ENCODE results near the gene MT1G. TPM values are rescaled to one million over a fixed set of nuclear protein-coding genes. Genes with fewer than 3 reads are reported as not detected.
A peak's percentile ranks its signal among the peaks of the same experiment; 100 is the strongest.

MT1G gene
- polyA plus RNA-seq, 1 experiment, result not detected

GRCh38 chr16:56637814-56638750 is 29.8 kb downstream of the MT1G start, which contains the start of gene MT1A:
Gene MT1A, plus strand, starts transcription at chr16:56638666. Its CDS starts 73 bp downstream, at chr16:56638739.
- H3K27me3 ChIP-seq (ENCODE audit: control insufficient read depth, insufficient read depth, low read length), result peaks cover 83% of the 10 kb centered on the region
- CTCF ChIA-PET, result no interaction called here

GRCh38 chr16:56636616-56637413 is 31.1 kb downstream of the MT1G start:
- Histone ChIP-seq H3K9me3 (ENCODE audit: control insufficient read depth, insufficient read depth, low read length) (no peaks in the 10 kb centered on the region; the same call in 1 of the 2 replicates), H3K27me3 (ENCODE audit: control insufficient read depth, insufficient read depth, low read length) (peaks cover 87% of the 10 kb centered on the region), H3K4me3 (ENCODE audit: low read depth, low read length) (no peak overlapping the region), H3K27ac (ENCODE audit: low read depth, low read length) (no peak overlapping the region)
- ChIA-PET CTCF (interaction anchor here (0.5 kb wide), 1 partner anchor 478 kb away, joined by 3 read pairs; no protein-coding TSS in a partner anchor), POLR2A (interaction anchor here (3.3 kb wide), 1 partner anchor 11 kb away, joined by 12 read pairs; the partner anchor contains the start of gene MT1E)
- DNase-seq (ENCODE audit: low read depth, low spot score), result no peak
- TF ChIP-seq CTCF (IDR thresholded peaks at IDR 0.05; ENCODE audit: low read depth, low read length), result no peak

More at GRCh38 chr16:56637814-56638750, 29.8 kb downstream of the MT1G start, which contains the start of gene MT1A:
- POLR2A ChIA-PET, result no interaction called here
- Histone ChIP-seq H3K4me3 (ENCODE audit: low read depth, low read length) (peak within 1 kb of the TSS; percentile 59), H3K27ac (ENCODE audit: low read depth, low read length) (no peak within 1 kb of the TSS), H3K9me3 (ENCODE audit: control insufficient read depth, insufficient read depth, low read length) (no peaks in the 10 kb centered on the region; the same call in 1 of the 2 replicates)
- DNase-seq (ENCODE audit: low read depth, low spot score), result no peak
- no peak for TF ChIP-seq CTCF (IDR thresholded peaks at IDR 0.05; ENCODE audit: low read depth, low read length)

- peaks cover 80% of the 10 kb centered on the region for H3K27me3 ChIP-seq (ENCODE audit: control insufficient read depth, insufficient read depth, low read length)
- no peak for DNase-seq (ENCODE audit: low read depth, low spot score)
- ChIA-PET CTCF (no interaction called here), POLR2A (interaction anchor here (3.3 kb wide), 1 partner anchor 10 kb away, joined by 12 read pairs; the partner anchor contains the start of gene MT1E)
- no peak for TF ChIP-seq CTCF (IDR thresholded peaks at IDR 0.05; ENCODE audit: low read depth, low read length)
- H3K4me3 ChIP-seq (ENCODE audit: low read depth, low read length), result peak overlapping the region; percentile 38; the same call in 1 of the 2 replicates
- no peaks in the 10 kb centered on the region; the same call in 1 of the 2 replicates for H3K9me3 ChIP-seq (ENCODE audit: control insufficient read depth, insufficient read depth, low read length)
- no peak overlapping the region for H3K27ac ChIP-seq (ENCODE audit: low read depth, low read length)
These were observed 32.4 kb downstream of the MT1G start for GRCh38 chr16:56635441-56635967.

- ChIA-PET POLR2A (interaction anchor here (3.3 kb wide), 1 partner anchor 9 kb away, joined by 12 read pairs; the partner anchor contains the start of gene MT1E), CTCF (no interaction called here)
- no peak overlapping the region for H3K27ac ChIP-seq (ENCODE audit: low read depth, low read length)
- DNase-seq (ENCODE audit: low read depth, low spot score), result no peak
- peaks cover 75% of the 10 kb centered on the region for H3K27me3 ChIP-seq (ENCODE audit: control insufficient read depth, insufficient read depth, low read length)
- peak overlapping the region; percentile 38 for H3K4me3 ChIP-seq (ENCODE audit: low read depth, low read length)
- no peaks in the 10 kb centered on the region; the same call in 1 of the 2 replicates for H3K9me3 ChIP-seq (ENCODE audit: control insufficient read depth, insufficient read depth, low read length)
- TF ChIP-seq CTCF (IDR thresholded peaks at IDR 0.05; ENCODE audit: low read depth, low read length), result no peak
These were observed 33.0 kb downstream of the MT1G start for GRCh38 chr16:56634715-56635440.

Data from AG04450 (cell line).